ENCODE results near the gene RCE1.

- no peak for TF ChIP-seq YY1 (tag by site-specific recombination; IDR thresholded peaks at IDR 0.05)
- no peak for TF ChIP-seq PBX3 (CRISPR knock-in tag; IDR thresholded peaks at IDR 0.05)
- TF ChIP-seq ZBTB17 (tag by site-specific recombination; IDR thresholded peaks at IDR 0.05) = no peak
- no peak for TF ChIP-seq ZNF510 (tag by site-specific recombination; IDR thresholded peaks at IDR 0.05; ENCODE audit: insufficient replicate concordance)
- no peak for TF ChIP-seq ZNF274 (IDR thresholded peaks at IDR 0.05; ENCODE audit: low read length)
- no peak for TF ChIP-seq ZNF274 (tag by site-specific recombination; IDR thresholded peaks at IDR 0.05; ENCODE audit: borderline replicate concordance)
- no peak for TF ChIP-seq ZNF596 (tag by site-specific recombination; IDR thresholded peaks at IDR 0.05)
- no peak for TF ChIP-seq KLF7 (tag by site-specific recombination; IDR thresholded peaks at IDR 0.05; ENCODE audit: borderline replicate concordance)
- no peak for TF ChIP-seq ZBTB26 (tag by site-specific recombination; optimal IDR thresholded peaks at IDR 0.05)
Observed at GRCh38 chr11:66847461-66848232, 4.4 kb downstream of the RCE1 start.
